Gastroesophageal sphincter (tissue), 4 donors: Measurements from ENCODE around the gene NELFB. TPM values are rescaled to one million over a fixed set of nuclear protein-coding genes. Genes with fewer than 3 reads are reported as not detected.

ENCODE experiments used
- ATAC-seq: fragments of 150-250 bp; one replicate; pipeline ENCODE4 v1.9.1; 2016; ENCODE audit warnings: mild to moderate bottlenecking, moderate library complexity
- H3K27ac ChIP-seq, 4 donors: fragments of 200-600 bp; sonication (generic) in 3 of 4; 1 replicate in 3 of 4; 2 replicates in 1 of 4; pipeline ENCODE4 v1.5.1; 2016 to 2019
- H3K27me3 ChIP-seq: fragments of 200-600 bp; sonication (generic); one replicate; pipeline ENCODE4 v1.5.1; 2019
- H3K36me3 ChIP-seq, 2 donors: fragments of 200-600 bp; sonication (generic); one replicate each; pipeline ENCODE4 v1.5.1; 2019; ENCODE audit warnings: control low read depth in 1 of 2
- H3K4me1 ChIP-seq, 3 donors: fragments of 200-600 bp; sonication (generic); 1 replicate in 2 of 3; 2 replicates in 1 of 3; pipeline ENCODE4 v1.5.1; 2016 to 2019; ENCODE audit warnings: control low read depth in 2 of 3
- H3K4me3 ChIP-seq, 2 donors: fragments of 200-600 bp; sonication (generic); one replicate each; pipeline ENCODE4 v1.5.1; 2019; ENCODE audit warnings: mild to moderate bottlenecking in 1 of 2, moderate library complexity in 1 of 2
- H3K9me3 ChIP-seq, 3 donors: fragments of 200-600 bp; sonication (generic); one replicate each; pipeline ENCODE4 v1.5.1; 2017 to 2019; ENCODE audit warnings: control low read depth in 2 of 3
- CTCF ChIP-seq, 4 experiments: fragments of 200-600 bp in 2 of 4; fragments of 450-650 bp in 2 of 4; sonication (generic) in 1 of 4; IDR thresholded peaks; one replicate each; pipeline ENCODE4 v1.5.1; 2017 to 2019; ENCODE audit warnings: antibody characterized with exemption in 4 of 4, mild to moderate bottlenecking in 2 of 4, moderate library complexity in 2 of 4
- EP300 ChIP-seq: sonication (generic); formaldehyde crosslinking; IDR thresholded peaks from one replicate; pipeline ENCODE4 v1.6.1; 2017; ENCODE audit warnings: antibody characterized with exemption, mild to moderate bottlenecking
- POLR2A ChIP-seq, 2 donors: fragments of 450-650 bp; IDR thresholded peaks; one replicate each; pipeline ENCODE4 v1.6.1; 2017; ENCODE audit warnings: antibody characterized with exemption in 2 of 2, mild to moderate bottlenecking in 2 of 2, moderate library complexity in 1 of 2
- POLR2AphosphoS5 ChIP-seq: sonication (generic); formaldehyde crosslinking; IDR thresholded peaks from one replicate; pipeline ENCODE4 v1.6.1; 2017; ENCODE audit warnings: antibody characterized with exemption
- WGBS, 2 donors: methylation state at CpG; one replicate each; pipeline ENCODE4 v1.1.5; 2018; ENCODE audit warnings: low coverage in 1 of 2; 5-methylcytosine and 5-hydroxymethylcytosine counted together
- total RNA-seq, 4 donors: library from RNA; depleted of rRNA; stranded (reverse); fragments of >200 nt; gene quantifications; one replicate each; pipeline ENCODE4 v1.1.0, GENCODE V29; 2016

The NELFB gene
- total RNA-seq, 4 donors from 2014 or later = 36.9 to 58.8 (median 45.2) TPM

GRCh38 chr9:137217276-137218211, 37.6 kb upstream of the NELFB start:
- H3K27me3 ChIP-seq = no peaks in the 10 kb centered on the region
- peak overlapping the region in 1 of 2 donors; percentile 26 for H3K4me3 ChIP-seq
- H3K36me3 ChIP-seq = peaks cover 0 to 28% of the 10 kb centered on the region in 2 donors
- H3K4me1 ChIP-seq = peaks cover 0 to 38% (median 11%) of the 10 kb centered on the region in 3 donors
- TF ChIP-seq POLR2AphosphoS5 (no peak), CTCF (IDR thresholded peaks at IDR 0.05) (no peak), EP300 (no peak), POLR2A (IDR thresholded peaks at IDR 0.05) (no peak)
- ATAC-seq = peak; percentile 24
- no peaks in the 10 kb centered on the region for H3K9me3 ChIP-seq
- H3K27ac ChIP-seq = no peak overlapping the region
- no CpG with 5 or more reads among the region's 36 CpGs for WGBS, 2 donors

- no peak for TF ChIP-seq POLR2AphosphoS5
- no peak for TF ChIP-seq CTCF (IDR thresholded peaks at IDR 0.05)
- no peak for TF ChIP-seq POLR2A (IDR thresholded peaks at IDR 0.05)
- TF ChIP-seq EP300 = no peak
- H3K36me3 ChIP-seq = peaks cover 0 to 28% of the 10 kb centered on the region in 2 donors
- H3K9me3 ChIP-seq = no peaks in the 10 kb centered on the region
- H3K4me1 ChIP-seq = peaks cover 0 to 45% (median 11%) of the 10 kb centered on the region in 3 donors
- no peak for ATAC-seq
- H3K4me3 ChIP-seq = no peak overlapping the region
- no CpG with 5 or more reads among the region's 30 CpGs for WGBS, 2 donors
- H3K27ac ChIP-seq = no peak overlapping the region
- H3K27me3 ChIP-seq = no peaks in the 10 kb centered on the region
These were observed 36.8 kb upstream of the NELFB start for GRCh38 chr9:137218212-137218753.

- peaks cover 0 to 28% of the 10 kb centered on the region in 2 donors for H3K36me3 ChIP-seq
- no peak overlapping the region for H3K27ac ChIP-seq
- ATAC-seq = no peak
- H3K27me3 ChIP-seq = no peaks in the 10 kb centered on the region
- H3K9me3 ChIP-seq = no peaks in the 10 kb centered on the region
- TF ChIP-seq CTCF (IDR thresholded peaks at IDR 0.05) (no peak), EP300 (no peak), POLR2A (IDR thresholded peaks at IDR 0.05) (no peak), POLR2AphosphoS5 (no peak)
- WGBS, 2 donors = 80% methylated on average over 1 of the region's 12 CpGs; no CpG with 5 or more reads in 1 of the 2 donors
- peaks cover 0 to 46% (median 11%) of the 10 kb centered on the region in 3 donors for H3K4me1 ChIP-seq
- no peak overlapping the region for H3K4me3 ChIP-seq
These were observed 36.3 kb upstream of the NELFB start for GRCh38 chr9:137218754-137219271.

GRCh38 chr9:137219757-137220316, 35.3 kb upstream of the NELFB start:
- Histone ChIP-seq H3K36me3 (peaks cover 0 to 19% of the 10 kb centered on the region in 2 donors), H3K4me3 (no peak overlapping the region), H3K27ac (no peak overlapping the region), H3K27me3 (no peaks in the 10 kb centered on the region), H3K9me3 (no peaks in the 10 kb centered on the region), H3K4me1 (peaks cover 0 to 55% (median 16%) of the 10 kb centered on the region in 3 donors)
- WGBS, 2 donors = 80% methylated on average over 2 of the region's 10 CpGs; no CpG with 5 or more reads in 1 of the 2 donors
- TF ChIP-seq POLR2A (IDR thresholded peaks at IDR 0.05) (no peak), POLR2AphosphoS5 (no peak), CTCF (IDR thresholded peaks at IDR 0.05) (no peak), EP300 (no peak)
- no peak for ATAC-seq
